Neural progenitor cell (in vitro differentiated cells): Measurements from ENCODE around the gene PCNX2. TPM values are rescaled to one million over a fixed set of nuclear protein-coding genes. Genes with fewer than 3 reads are reported as not detected.

Source experiments
- DNase-seq: peaks from one replicate; pipeline ENCODE4 v3.0.0-alpha.2; 2016; ENCODE audit warnings: low spot score
- H2AFZ ChIP-seq: fragments of 200-600 bp; sonication (generic); replicated peaks from 2 replicates; pipeline ENCODE4 v1.6.1; 2016; ENCODE audit warnings: antibody characterized with exemption
- H3F3A ChIP-seq: fragments of 200-600 bp; sonication (generic); 2 replicates; pipeline ENCODE4 v1.6.1; 2016; ENCODE audit warnings: antibody characterized with exemption, low read depth
- H3K27ac ChIP-seq: fragments of 200-600 bp; sonication (generic); 2 replicates; pipeline ENCODE4 v1.5.1; 2016; ENCODE audit warnings: mild to moderate bottlenecking
- H3K27me3 ChIP-seq: fragments of 200-600 bp; sonication (generic); 2 replicates; pipeline ENCODE4 v1.6.1; 2016; ENCODE audit warnings: mild to moderate bottlenecking, moderate library complexity
- H3K36me3 ChIP-seq: fragments of 200-600 bp; sonication (generic); 2 replicates; pipeline ENCODE4 v1.5.1; 2016
- H3K4me1 ChIP-seq: fragments of 200-600 bp; sonication (generic); 2 replicates; pipeline ENCODE4 v1.6.1; 2016; ENCODE audit warnings: mixed run types
- H3K4me2 ChIP-seq: fragments of 200-600 bp; sonication (generic); 2 replicates; pipeline ENCODE4 v1.6.1; 2016
- H3K4me3 ChIP-seq: fragments of 200-600 bp; sonication (generic); 2 replicates; pipeline ENCODE4 v1.5.1; 2016
- H3K79me2 ChIP-seq: fragments of 200-600 bp; sonication (generic); 2 replicates; pipeline ENCODE4 v1.6.1; 2016; ENCODE audit warnings: low read depth
- H3K9ac ChIP-seq: fragments of 200-600 bp; sonication (generic); 2 replicates; pipeline ENCODE4 v1.6.1; 2016
- H3K9me3 ChIP-seq: fragments of 200-600 bp; sonication (generic); 2 replicates; pipeline ENCODE4 v1.5.1; 2016; ENCODE audit warnings: low read depth
- H4K20me1 ChIP-seq: fragments of 200-600 bp; sonication (generic); 2 replicates; pipeline ENCODE4 v1.6.1; 2016; ENCODE audit warnings: low read depth
- H3K27ac Mint-ChIP-seq: 3 replicates; pipeline ENCODE4 v1.8.0; 2021; ENCODE audit warnings: mixed read lengths
- H3K27me3 Mint-ChIP-seq: 2 replicates; pipeline ENCODE4 v1.8.0; 2022; ENCODE audit warnings: low read depth, mild to moderate bottlenecking, inconsistent platforms, moderate library complexity, mixed read lengths; ENCODE audit not compliant: insufficient read depth
- H3K36me3 Mint-ChIP-seq: 3 replicates; pipeline ENCODE4 v1.8.0; 2021; ENCODE audit warnings: mixed read lengths
- H3K4me1 Mint-ChIP-seq: 3 replicates; pipeline ENCODE4 v1.8.0; 2021; ENCODE audit warnings: mixed read lengths
- H3K4me3 Mint-ChIP-seq: 3 replicates; pipeline ENCODE4 v1.8.0; 2021; ENCODE audit warnings: mild to moderate bottlenecking, moderate library complexity, mixed read lengths
- H3K9me3 Mint-ChIP-seq: 3 replicates; pipeline ENCODE4 v1.8.0; 2020; ENCODE audit warnings: mixed read lengths
- CTCF ChIP-seq: fragments of 200-600 bp; sonication (generic); IDR thresholded peaks from 2 replicates; pipeline ENCODE4 v1.5.1; 2017; ENCODE audit warnings: antibody characterized with exemption, mild to moderate bottlenecking
- EZH2 ChIP-seq: fragments of 200-600 bp; sonication (generic); IDR thresholded peaks from 2 replicates; pipeline ENCODE4 v1.6.1; 2017; ENCODE audit warnings: antibody characterized with exemption, mild to moderate bottlenecking, moderate library complexity
- EZH2phosphoT487 ChIP-seq: fragments of 200-600 bp; sonication (generic); IDR thresholded peaks from 2 replicates; pipeline ENCODE4 v1.6.1; 2017; ENCODE audit warnings: antibody characterized with exemption
- total RNA-seq: library from RNA; depleted of rRNA; stranded (reverse); fragments of >200 nt; gene quantifications from 2 replicates; pipeline ENCODE4 v1.2.3, GENCODE V29; 2015; ENCODE audit warnings: low replicate concordance

PCNX2 gene
- total RNA-seq, 1 donor from 2014 or later, result 30.8 TPM

- H3K4me3 Mint-ChIP-seq, result no peak overlapping the region
- no peak for DNase-seq
- no peaks in the 10 kb centered on the region for H3K4me1 ChIP-seq
- H3K27ac Mint-ChIP-seq, result no peak overlapping the region
- no peaks in the 10 kb centered on the region for H3K79me2 ChIP-seq
- no peaks in the 10 kb centered on the region for H3F3A ChIP-seq
- H3K9me3 ChIP-seq, result no peaks in the 10 kb centered on the region
- H3K9ac ChIP-seq, result no peak overlapping the region
- no peak overlapping the region for H3K27ac ChIP-seq
- H3K36me3 Mint-ChIP-seq, result peaks cover 14% of the 10 kb centered on the region
- H3K36me3 ChIP-seq, result peaks cover 10% of the 10 kb centered on the region
- peaks cover 9% of the 10 kb centered on the region for H3K9me3 Mint-ChIP-seq
- TF ChIP-seq EZH2phosphoT487 (no peak), CTCF (no peak), EZH2 (no peak)
- no peaks in the 10 kb centered on the region for H3K27me3 ChIP-seq
- peaks cover 2% of the 10 kb centered on the region for H3K27me3 Mint-ChIP-seq
- H3K4me1 Mint-ChIP-seq, result no peaks in the 10 kb centered on the region
- no peaks in the 10 kb centered on the region for H4K20me1 ChIP-seq
- no peak overlapping the region for H3K4me3 ChIP-seq
- no peak overlapping the region for H3K4me2 ChIP-seq
- no peak overlapping the region for H2AFZ ChIP-seq
Measured at GRCh38 chr1:233217832-233218231, 77.7 kb downstream of the PCNX2 start.

- no peak for DNase-seq
- Mint-ChIP-seq H3K4me3 (no peak overlapping the region), H3K4me1 (no peaks in the 10 kb centered on the region), H3K36me3 (peaks cover 14% of the 10 kb centered on the region), H3K27me3 (peaks cover 2% of the 10 kb centered on the region), H3K9me3 (peaks cover 9% of the 10 kb centered on the region), H3K27ac (no peak overlapping the region)
- no peaks in the 10 kb centered on the region for H3K9me3 ChIP-seq
- no peak overlapping the region for H3K4me3 ChIP-seq
- H3K27ac ChIP-seq, result no peak overlapping the region
- H3K4me1 ChIP-seq, result no peaks in the 10 kb centered on the region
- peaks cover 10% of the 10 kb centered on the region for H3K36me3 ChIP-seq
- H3F3A ChIP-seq, result no peaks in the 10 kb centered on the region
- no peaks in the 10 kb centered on the region for H3K27me3 ChIP-seq
- no peak overlapping the region for H3K4me2 ChIP-seq
- no peak for TF ChIP-seq EZH2phosphoT487
- no peak for TF ChIP-seq CTCF
- TF ChIP-seq EZH2, result no peak
- no peak overlapping the region for H3K9ac ChIP-seq
- no peaks in the 10 kb centered on the region for H3K79me2 ChIP-seq
- no peak overlapping the region for H2AFZ ChIP-seq
- no peaks in the 10 kb centered on the region for H4K20me1 ChIP-seq
Measured at GRCh38 chr1:233216009-233216408, 79.5 kb downstream of the PCNX2 start.

GRCh38 chr1:233215135-233215760 lies 80.3 kb downstream of the PCNX2 start:
- no peaks in the 10 kb centered on the region for H3K79me2 ChIP-seq
- TF ChIP-seq CTCF, result no peak
- no peak for TF ChIP-seq EZH2
- TF ChIP-seq EZH2phosphoT487, result no peak
- peaks cover 10% of the 10 kb centered on the region for H3K36me3 Mint-ChIP-seq
- H3K4me2 ChIP-seq, result no peak overlapping the region
- peaks cover 5% of the 10 kb centered on the region for H3K36me3 ChIP-seq
- H3K9me3 ChIP-seq, result no peaks in the 10 kb centered on the region
- H3K4me3 ChIP-seq, result no peak overlapping the region
- H3K27me3 ChIP-seq, result no peaks in the 10 kb centered on the region
- H3K27ac ChIP-seq, result no peak overlapping the region
- H3K9ac ChIP-seq, result no peak overlapping the region
- no peaks in the 10 kb centered on the region for H4K20me1 ChIP-seq
- no peak overlapping the region for H3K27ac Mint-ChIP-seq
- H3F3A ChIP-seq, result no peaks in the 10 kb centered on the region
- H2AFZ ChIP-seq, result no peak overlapping the region
- peaks cover 2% of the 10 kb centered on the region for H3K27me3 Mint-ChIP-seq
- no peaks in the 10 kb centered on the region for H3K4me1 ChIP-seq
- no peaks in the 10 kb centered on the region for H3K4me1 Mint-ChIP-seq
- peaks cover 5% of the 10 kb centered on the region for H3K9me3 Mint-ChIP-seq
- DNase-seq, result no peak
- H3K4me3 Mint-ChIP-seq, result no peak overlapping the region
